Raji (cell line): Measurements from ENCODE around the gene BARHL1.

Experiments used
- POLR2A ChIP-seq: IDR thresholded peaks from 2 replicates; pipeline ENCODE4 v1.6.1; 2011; ENCODE audit warnings: low read depth, low read length, control low read depth; ENCODE audit not compliant: insufficient read depth

Gene BARHL1

DNA sequence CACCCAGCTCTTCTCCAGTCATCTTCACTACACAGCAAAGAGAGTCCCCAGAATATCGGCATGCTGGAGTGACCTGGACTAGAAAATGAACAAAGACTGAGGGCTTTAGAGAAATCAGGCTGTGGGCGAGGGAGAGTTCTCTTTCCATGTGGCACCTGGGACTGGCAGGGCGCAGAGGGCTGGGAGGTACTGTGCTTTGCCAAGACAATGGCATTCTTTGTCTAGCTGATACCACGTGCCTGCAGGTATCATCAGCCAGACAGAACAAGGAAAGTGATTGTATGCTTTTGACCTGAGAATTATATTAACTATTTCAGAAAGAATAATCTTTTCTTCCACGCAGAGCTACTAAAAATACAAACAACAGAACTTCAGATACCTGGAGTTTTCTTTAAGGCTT lies 56.9 kb downstream of the BARHL1 start:
- TF ChIP-seq POLR2A = no peak
